Ishikawa (cell line): Measurements from ENCODE around the gene LRRC36.

Experiments used
- CEBPB ChIP-seq: IDR thresholded peaks from 2 replicates; pipeline ENCODE4 v1.6.1; 2012
- EGR1 ChIP-seq: IDR thresholded peaks from 2 replicates; pipeline ENCODE4 v1.6.1; 2012
- EP300 ChIP-seq: IDR thresholded peaks from 2 replicates; pipeline ENCODE4 v1.6.1; 2012; ENCODE audit warnings: borderline replicate concordance
- FOXM1 ChIP-seq: IDR thresholded peaks from 2 replicates; pipeline ENCODE4 v1.6.1; 2012; ENCODE audit warnings: low read depth, borderline replicate concordance
- RAD21 ChIP-seq: IDR thresholded peaks from 2 replicates; pipeline ENCODE4 v1.6.1; 2012; ENCODE audit warnings: low read depth
- TEAD4 ChIP-seq: IDR thresholded peaks from 2 replicates; pipeline ENCODE4 v1.6.1; 2012
- ZBTB7A ChIP-seq: IDR thresholded peaks from 2 replicates; pipeline ENCODE4 v1.6.1; 2012; ENCODE audit warnings: low read depth
- TF ChIP-seq, protein P1 (sequence below): IDR thresholded peaks from 2 replicates; pipeline ENCODE4 v1.6.1; 2012
- TF ChIP-seq, protein P2 (sequence below): IDR thresholded peaks from 2 replicates; pipeline ENCODE4 v1.6.1; 2012; ENCODE audit warnings: low read depth, mild to moderate bottlenecking

GRCh38 chr16:67277999-67278772 lies 48.4 kb upstream of the LRRC36 start:
- TF ChIP-seq, protein P1, sequence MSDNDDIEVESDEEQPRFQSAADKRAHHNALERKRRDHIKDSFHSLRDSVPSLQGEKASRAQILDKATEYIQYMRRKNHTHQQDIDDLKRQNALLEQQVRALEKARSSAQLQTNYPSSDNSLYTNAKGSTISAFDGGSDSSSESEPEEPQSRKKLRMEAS = no peak
- TF ChIP-seq TEAD4 = no peak
- no peak for TF ChIP-seq CEBPB
- TF ChIP-seq, protein P2, sequence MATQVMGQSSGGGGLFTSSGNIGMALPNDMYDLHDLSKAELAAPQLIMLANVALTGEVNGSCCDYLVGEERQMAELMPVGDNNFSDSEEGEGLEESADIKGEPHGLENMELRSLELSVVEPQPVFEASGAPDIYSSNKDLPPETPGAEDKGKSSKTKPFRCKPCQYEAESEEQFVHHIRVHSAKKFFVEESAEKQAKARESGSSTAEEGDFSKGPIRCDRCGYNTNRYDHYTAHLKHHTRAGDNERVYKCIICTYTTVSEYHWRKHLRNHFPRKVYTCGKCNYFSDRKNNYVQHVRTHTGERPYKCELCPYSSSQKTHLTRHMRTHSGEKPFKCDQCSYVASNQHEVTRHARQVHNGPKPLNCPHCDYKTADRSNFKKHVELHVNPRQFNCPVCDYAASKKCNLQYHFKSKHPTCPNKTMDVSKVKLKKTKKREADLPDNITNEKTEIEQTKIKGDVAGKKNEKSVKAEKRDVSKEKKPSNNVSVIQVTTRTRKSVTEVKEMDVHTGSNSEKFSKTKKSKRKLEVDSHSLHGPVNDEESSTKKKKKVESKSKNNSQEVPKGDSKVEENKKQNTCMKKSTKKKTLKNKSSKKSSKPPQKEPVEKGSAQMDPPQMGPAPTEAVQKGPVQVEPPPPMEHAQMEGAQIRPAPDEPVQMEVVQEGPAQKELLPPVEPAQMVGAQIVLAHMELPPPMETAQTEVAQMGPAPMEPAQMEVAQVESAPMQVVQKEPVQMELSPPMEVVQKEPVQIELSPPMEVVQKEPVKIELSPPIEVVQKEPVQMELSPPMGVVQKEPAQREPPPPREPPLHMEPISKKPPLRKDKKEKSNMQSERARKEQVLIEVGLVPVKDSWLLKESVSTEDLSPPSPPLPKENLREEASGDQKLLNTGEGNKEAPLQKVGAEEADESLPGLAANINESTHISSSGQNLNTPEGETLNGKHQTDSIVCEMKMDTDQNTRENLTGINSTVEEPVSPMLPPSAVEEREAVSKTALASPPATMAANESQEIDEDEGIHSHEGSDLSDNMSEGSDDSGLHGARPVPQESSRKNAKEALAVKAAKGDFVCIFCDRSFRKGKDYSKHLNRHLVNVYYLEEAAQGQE = no peak
- TF ChIP-seq RAD21 = no peak
- TF ChIP-seq ZBTB7A = no peak; the same call in 1 of the 2 replicates
- no peak for TF ChIP-seq FOXM1
- no peak for TF ChIP-seq EGR1
- no peak for TF ChIP-seq EP300
